GM21529 (cell line): ENCODE data around the gene NMT1.

Experiments
- ATAC-seq: cut with Tn5 transposase; IDR thresholded peaks from one replicate; pipeline ENCODE4 v1.9.1; 2021; ENCODE audit not compliant: unreplicated experiment

The NMT1 gene

DNA sequence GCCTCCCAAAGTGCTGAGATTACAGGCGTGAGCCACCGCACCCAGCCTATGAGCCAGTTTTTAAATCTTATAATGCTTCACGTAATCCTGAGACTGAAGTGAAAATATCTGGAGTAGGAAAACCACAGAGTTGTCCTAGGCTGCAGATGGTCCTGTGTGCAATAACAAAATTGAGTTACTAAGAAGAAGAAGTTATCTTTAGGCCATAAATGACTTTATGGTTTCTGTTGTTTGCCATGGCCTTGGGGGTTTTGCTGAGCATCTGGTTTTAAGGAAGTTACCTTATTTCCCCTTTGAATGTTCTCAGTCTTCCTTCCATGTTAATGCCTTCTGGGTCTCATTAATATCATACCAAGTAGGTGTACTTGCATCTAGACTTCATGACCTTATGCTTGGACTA is 16.5 kb downstream of the NMT1 start:
- ATAC-seq, result no peak

DNA sequence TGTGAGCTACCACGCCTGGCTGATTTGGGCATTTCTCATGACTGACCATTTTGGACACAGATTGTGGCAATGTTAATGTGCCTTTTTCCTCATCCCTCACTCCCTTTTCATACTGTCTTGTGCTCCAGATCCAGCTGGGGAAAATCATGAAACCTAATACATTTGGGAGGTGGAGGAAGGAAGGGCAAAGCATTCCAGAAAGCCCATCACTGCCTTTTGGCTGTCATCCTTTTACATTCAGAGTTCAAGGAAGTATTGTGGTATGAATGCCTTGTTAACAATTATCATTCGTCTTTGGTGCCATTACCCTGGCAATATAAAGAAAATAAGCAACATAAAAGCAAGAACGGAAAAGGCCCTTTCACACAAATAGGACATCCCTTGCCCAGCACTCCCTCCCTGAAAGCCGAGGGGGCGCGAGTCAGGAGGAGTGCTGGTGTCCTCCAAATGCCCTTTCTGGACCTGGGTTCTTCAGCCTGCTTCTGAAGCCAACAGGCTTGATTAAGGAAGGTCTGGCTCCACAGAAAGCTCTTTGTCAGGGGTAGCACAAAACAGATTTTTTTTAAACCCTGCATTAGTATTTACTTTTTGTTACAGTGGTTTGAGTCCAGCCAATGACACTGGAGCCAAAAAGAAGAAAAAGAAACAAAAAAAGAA is 20.1 kb downstream of the NMT1 start:
- ATAC-seq, result no peak

DNA sequence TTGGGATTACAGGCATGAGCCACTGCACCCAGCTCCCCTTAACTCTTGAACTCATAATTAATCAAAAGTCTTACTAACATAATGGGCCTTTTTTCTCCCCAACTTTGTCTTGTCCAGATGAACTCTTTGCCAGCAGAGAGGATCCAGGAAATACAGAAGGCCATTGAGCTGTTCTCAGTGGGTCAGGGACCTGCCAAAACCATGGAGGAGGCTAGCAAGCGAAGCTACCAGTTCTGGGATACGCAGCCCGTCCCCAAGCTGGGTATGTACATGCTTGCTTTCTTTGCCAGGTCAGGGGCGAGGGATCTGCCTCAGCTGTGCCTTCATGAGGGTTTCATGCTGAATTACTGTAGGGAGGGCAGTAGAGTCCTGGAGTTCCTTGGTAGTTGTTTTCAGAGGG is 25.3 kb downstream of the NMT1 start:
- no peak for ATAC-seq

DNA sequence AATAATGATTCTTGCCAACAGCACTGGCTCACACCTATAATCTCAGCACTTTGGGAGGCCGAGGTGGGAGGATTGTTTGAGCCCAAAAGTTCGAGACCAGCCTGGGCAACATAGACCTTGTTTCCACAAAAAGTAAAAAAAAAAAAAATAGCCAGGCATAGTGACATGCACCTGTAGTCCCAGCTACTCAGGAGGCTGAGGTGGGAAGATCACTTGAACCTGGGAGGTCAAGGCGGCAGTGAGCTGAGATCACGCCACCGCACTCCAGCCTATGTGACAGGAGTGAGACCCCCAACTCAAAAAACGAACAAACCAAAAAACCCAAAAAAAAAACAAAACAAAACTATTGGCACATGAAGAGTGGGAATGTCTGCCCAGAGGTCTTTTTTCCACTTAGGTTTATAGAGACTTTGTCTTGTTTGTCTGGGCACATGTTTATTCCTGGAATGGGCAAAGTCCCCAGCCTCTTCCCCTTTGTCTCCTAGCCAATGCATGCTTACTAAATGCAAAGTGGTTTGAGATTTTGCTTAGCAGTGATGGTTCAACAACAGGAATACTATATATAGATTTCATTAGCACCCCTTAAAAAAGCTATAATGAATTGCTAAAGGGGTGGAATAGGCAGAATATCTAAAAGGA is 25.9 kb downstream of the NMT1 start:
- ATAC-seq, result no peak

- ATAC-seq, result no peak
Observed at GRCh38 chr17:45087504-45087975, 26.4 kb downstream of the NMT1 start.

DNA sequence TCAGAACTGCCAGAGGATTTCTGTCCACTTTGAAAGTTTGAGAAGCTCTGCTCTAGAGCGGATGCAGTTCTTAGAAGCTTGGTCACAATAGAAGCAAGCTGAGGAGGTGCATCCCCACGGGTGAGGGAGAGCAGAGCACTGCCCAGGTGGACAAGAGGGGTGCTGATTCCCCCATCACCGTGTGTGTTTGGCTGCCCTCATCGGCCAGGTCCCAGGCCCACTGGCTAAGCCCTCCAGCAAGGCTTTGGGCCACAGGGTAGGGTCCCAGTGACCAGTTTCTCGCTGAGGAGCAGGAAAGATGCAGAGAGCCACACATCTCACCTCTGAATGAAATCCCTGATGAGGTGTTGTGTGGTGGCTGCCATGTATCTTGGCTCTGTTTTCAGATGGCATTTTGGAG is 26.9 kb downstream of the NMT1 start:
- no peak for ATAC-seq

GRCh38 chr17:45088741-45089140 is 27.6 kb downstream of the NMT1 start:
- ATAC-seq, result no peak

DNA sequence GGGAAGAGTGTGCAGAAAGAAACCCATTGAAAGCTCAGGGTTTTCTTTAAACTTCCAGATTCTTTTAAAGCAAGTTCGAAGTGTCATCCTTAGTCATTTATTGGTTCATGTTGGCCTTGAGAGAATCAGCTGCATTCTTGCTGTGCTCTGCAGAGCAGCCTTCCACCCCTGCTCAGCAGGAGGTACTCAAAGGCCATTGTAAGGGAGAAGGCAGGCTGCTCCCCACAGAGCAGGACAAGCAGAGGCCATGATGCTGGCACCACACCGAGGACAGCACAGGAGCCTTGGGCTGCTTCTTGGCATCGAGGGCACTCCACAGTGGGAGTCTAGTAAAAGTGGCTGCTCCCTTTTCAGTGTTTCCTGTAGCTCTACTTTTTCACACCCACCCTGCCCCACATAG is 29.6 kb downstream of the NMT1 start:
- ATAC-seq, result no peak

DNA sequence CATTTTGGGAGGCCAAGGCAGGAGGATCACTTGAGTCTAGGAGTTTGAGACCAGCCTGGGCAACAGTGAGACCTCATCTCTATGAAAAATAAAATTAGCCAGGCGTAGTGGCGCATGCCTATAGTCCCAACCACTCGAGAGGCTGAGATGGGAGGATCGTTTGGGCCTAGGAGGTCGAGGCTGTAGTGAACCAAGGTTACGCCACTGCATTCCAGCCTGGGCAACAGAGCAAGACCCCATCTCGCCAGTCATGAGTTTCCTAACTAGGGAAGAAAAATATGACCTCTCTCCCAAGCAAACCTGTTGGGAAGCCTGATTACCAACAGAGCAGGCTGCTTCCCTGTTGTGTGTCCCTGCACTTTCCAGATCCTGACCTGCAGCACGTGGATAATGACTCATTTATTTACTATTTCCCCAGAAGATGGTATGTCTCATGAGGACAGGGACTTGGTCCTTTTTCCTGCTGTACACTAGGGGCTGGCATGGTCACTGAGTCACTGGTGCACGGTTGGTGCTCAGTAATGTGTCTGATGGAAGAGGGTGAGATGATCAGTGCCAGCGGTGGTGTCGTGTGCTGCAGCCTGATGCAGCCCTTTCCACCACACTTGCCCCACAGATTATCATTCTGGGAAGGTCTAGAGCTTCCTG is 30.8 kb downstream of the NMT1 start:
- ATAC-seq, result no peak

GRCh38 chr17:45092911-45093430 is 31.9 kb downstream of the NMT1 start:
- ATAC-seq, result no peak

GRCh38 chr17:45093444-45094110 is 32.5 kb downstream of the NMT1 start:
- no peak for ATAC-seq

GRCh38 chr17:45096141-45096540 is 35.0 kb downstream of the NMT1 start:
- ATAC-seq, result no peak

DNA sequence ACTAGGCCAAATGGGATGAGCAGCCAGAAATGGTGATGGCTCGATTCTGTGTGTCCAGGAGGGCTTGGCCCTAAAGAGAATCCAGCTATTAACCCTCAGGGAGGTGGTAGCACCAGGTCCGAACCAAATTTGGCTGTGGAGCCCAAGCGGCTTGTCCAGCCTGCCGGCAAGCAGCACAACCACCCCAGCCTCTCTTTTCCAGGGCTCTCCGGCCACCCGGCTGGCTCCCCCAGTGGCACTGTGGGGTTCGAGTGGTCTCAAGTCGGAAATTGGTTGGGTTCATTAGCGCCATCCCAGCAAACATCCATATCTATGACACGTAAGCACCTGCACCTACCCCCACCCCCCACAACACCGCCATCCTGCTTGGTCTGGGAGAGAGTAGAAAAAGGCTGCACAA is 35.8 kb downstream of the NMT1 start:
- no peak for ATAC-seq

DNA sequence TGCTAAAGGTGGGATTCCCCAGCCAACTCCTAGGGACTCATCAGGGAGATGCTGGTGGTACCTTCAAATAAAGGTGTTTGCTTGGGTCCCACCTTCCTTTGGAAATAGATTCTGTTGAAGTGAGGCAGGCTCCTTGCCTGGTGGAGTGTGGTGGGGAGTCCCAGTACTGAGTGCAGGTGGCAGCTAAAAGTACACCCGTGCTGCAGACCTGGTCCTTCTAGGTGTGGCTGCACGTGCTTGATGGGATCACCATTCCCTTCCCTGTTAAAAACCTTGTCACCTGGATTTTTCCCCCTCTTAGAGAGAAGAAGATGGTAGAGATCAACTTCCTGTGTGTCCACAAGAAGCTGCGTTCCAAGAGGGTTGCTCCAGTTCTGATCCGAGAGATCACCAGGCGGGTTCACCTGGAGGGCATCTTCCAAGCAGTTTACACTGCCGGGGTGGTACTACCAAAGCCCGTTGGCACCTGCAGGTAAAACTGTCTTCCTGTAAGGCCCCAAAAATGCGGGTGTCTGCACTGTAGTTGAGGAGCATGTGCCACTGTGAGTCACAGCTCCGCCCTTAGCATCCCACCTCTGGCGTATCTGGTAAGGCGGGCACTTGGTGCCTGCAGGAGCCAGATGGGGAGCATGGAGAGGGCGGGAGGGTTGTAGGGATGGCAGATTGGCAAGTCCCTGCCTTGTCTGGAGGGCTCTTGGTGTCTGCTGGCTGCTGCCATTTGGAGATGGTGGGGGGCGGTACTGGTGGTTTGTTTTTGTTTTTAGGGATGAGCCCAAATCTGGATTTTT is 37.2 kb downstream of the NMT1 start:
- ATAC-seq, result no peak

GRCh38 chr17:45098869-45099616 is 37.9 kb downstream of the NMT1 start:
- ATAC-seq, result no peak

DNA sequence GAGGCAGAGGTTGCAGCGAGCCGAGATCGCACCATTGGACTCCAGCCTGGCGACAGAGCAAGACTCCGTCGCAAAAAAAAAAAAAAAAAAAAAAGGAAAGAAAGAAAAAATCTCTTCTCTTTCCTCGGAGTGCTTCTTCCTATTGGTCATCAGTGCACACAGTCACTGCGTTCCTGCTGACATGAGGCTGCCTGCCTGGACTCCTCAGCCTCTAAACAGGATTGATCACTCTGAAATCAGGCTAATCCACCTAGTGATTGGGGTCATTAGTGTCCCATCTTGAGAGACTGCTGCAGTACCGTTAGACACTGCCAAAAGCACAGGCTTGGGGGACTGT is 40.4 kb downstream of the NMT1 start:
- ATAC-seq, result no peak

- ATAC-seq, result no peak
Observed at GRCh38 chr17:45101883-45102811, 41.0 kb downstream of the NMT1 start.

- no peak for ATAC-seq
Observed at GRCh38 chr17:45102856-45103255, 41.7 kb downstream of the NMT1 start.

GRCh38 chr17:45103269-45103795 is 42.2 kb downstream of the NMT1 start:
- ATAC-seq, result no peak
